K562 (cell line): Measurements from ENCODE around the gene TPGS1. TPM values are rescaled to one million over a fixed set of nuclear protein-coding genes. Genes with fewer than 3 reads are reported as not detected.
A peak's percentile ranks its signal among the peaks of the same experiment; 100 is the strongest.

Experiments
- KAT7 ChIP-seq: sonication (generic); formaldehyde crosslinking; IDR thresholded peaks from 2 replicates; pipeline ENCODE4 v1.8.0; 2022; ENCODE audit warnings: missing genetic modification reagents, mild to moderate bottlenecking, borderline replicate concordance
- POLR2H ChIP-seq: IDR thresholded peaks from 2 replicates; pipeline ENCODE4 v1.6.1; 2016; ENCODE audit warnings: missing genetic modification characterization, low read depth, mild to moderate bottlenecking, control low read depth, missing compliant biosample characterization, moderate library complexity
- SOX6 ChIP-seq: fragments of 450-650 bp; IDR thresholded peaks from 2 replicates; pipeline ENCODE4 v1.6.1; 2014; ENCODE audit warnings: mild to moderate bottlenecking
- SREBF2 ChIP-seq: sonication (generic); formaldehyde crosslinking; IDR thresholded peaks from 2 replicates; pipeline ENCODE4 v1.4.0; 2020; ENCODE audit warnings: mild to moderate bottlenecking, missing genetic modification reagents
- ZKSCAN1 ChIP-seq: fragments of 150-350 bp; IDR thresholded peaks from 2 replicates; pipeline ENCODE4 v1.6.1; 2016; ENCODE audit warnings: low read depth, low read length
- ZKSCAN3 ChIP-seq: fragments of 250-450 bp; sonication (Bioruptor Pico); IDR thresholded peaks from 2 replicates; pipeline ENCODE4 v1.4.0; 2020
- ZNF592 ChIP-seq: fragments of 450-650 bp; IDR thresholded peaks from 2 replicates; pipeline ENCODE4 v1.6.1; 2017; ENCODE audit warnings: antibody characterized with exemption, mild to moderate bottlenecking
- polyA plus RNA-seq, 8 experiments: library from polyadenylated mRNA; depleted of rRNA in 4 of 8; stranded (reverse) in 5 of 8; unstranded in 3 of 8; fragments of >200 nt; fragmentation: Nextera tagmentation in 2 of 8; fragmentation: Illumina TruSeq in 1 of 8; extraction: Ambion mirVana in 2 of 8; extraction: Trizol in 1 of 8; gene quantifications; 2 replicates each; pipeline versions ENCODE4 v1.2.1 to v1.2.3, GENCODE V29; 2011 to 2014; ENCODE audit warnings: inconsistent platforms in 1 of 8, missing spikeins in 1 of 8
- total RNA-seq, 7 experiments: library from RNA; depleted of rRNA in 6 of 7; stranded (reverse); fragments of >200 nt in 6 of 7; fragmentation: Illumina TruSeq in 2 of 7; extraction: Trizol in 2 of 7; gene quantifications; 2 replicates each; pipeline versions ENCODE4 v1.2.1 to v1.2.3, GENCODE V29; 2011 to 2021; ENCODE audit warnings: low replicate concordance in 1 of 7
- TF ChIP-seq, protein P1 (sequence below): fragments of 450-650 bp; IDR thresholded peaks from 2 replicates; pipeline ENCODE4 v1.6.1; 2016; ENCODE audit warnings: mild to moderate bottlenecking, moderate library complexity
- TF ChIP-seq, protein P2 (sequence below): fragments of 250-450 bp; sonication (Bioruptor Pico); IDR thresholded peaks from 2 replicates; pipeline ENCODE4 v1.9.0; 2021; ENCODE audit warnings: mild to moderate bottlenecking, inconsistent platforms

The TPGS1 gene
- total and polyA plus RNA-seq, 9 of the 15 experiments (the other 6 are each of a cell fraction or from before 2014, with no cell fraction given) = 0.30 to 31.6 (median 1.2) TPM; not detected in 2

DNA sequence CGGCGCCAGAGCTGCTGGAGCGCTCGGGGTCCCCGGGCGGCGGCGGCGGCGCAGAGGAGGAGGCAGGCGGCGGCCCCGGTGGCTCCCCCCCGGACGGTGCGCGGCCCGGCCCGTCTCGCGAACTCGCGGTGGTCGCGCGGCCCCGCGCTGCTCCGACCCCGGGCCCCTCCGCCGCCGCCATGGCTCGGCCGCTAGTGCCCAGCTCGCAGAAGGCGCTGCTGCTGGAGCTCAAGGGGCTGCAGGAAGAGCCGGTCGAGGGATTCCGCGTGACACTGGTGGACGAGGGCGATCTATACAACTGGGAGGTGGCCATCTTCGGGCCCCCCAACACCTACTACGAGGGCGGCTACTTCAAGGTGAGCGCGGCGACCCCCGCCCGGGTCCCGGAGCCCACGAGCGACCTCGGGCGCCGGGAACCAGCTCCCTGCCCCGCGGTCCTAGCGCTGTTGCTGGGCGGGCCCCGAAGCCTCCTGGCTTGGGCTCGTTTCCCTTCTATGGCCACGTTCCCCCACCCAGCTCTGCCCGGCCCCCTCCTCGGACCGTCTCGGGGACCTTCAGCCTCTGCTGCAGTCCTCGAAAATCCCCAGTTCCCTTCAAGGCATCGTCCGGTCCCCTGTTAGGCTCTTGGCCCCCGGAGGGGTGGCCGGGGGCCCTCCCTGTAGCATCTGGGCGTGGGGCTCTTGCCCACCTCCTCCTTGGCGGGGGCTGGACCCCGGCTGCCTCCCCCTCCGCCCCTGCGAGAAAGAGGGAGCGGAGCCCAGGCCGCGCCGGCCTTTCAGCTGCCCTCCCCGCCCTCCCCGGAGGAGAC is 24.7 kb downstream of the TPGS1 start, which contains the start of gene CDC34 (continued):
- TF ChIP-seq, protein P1, sequence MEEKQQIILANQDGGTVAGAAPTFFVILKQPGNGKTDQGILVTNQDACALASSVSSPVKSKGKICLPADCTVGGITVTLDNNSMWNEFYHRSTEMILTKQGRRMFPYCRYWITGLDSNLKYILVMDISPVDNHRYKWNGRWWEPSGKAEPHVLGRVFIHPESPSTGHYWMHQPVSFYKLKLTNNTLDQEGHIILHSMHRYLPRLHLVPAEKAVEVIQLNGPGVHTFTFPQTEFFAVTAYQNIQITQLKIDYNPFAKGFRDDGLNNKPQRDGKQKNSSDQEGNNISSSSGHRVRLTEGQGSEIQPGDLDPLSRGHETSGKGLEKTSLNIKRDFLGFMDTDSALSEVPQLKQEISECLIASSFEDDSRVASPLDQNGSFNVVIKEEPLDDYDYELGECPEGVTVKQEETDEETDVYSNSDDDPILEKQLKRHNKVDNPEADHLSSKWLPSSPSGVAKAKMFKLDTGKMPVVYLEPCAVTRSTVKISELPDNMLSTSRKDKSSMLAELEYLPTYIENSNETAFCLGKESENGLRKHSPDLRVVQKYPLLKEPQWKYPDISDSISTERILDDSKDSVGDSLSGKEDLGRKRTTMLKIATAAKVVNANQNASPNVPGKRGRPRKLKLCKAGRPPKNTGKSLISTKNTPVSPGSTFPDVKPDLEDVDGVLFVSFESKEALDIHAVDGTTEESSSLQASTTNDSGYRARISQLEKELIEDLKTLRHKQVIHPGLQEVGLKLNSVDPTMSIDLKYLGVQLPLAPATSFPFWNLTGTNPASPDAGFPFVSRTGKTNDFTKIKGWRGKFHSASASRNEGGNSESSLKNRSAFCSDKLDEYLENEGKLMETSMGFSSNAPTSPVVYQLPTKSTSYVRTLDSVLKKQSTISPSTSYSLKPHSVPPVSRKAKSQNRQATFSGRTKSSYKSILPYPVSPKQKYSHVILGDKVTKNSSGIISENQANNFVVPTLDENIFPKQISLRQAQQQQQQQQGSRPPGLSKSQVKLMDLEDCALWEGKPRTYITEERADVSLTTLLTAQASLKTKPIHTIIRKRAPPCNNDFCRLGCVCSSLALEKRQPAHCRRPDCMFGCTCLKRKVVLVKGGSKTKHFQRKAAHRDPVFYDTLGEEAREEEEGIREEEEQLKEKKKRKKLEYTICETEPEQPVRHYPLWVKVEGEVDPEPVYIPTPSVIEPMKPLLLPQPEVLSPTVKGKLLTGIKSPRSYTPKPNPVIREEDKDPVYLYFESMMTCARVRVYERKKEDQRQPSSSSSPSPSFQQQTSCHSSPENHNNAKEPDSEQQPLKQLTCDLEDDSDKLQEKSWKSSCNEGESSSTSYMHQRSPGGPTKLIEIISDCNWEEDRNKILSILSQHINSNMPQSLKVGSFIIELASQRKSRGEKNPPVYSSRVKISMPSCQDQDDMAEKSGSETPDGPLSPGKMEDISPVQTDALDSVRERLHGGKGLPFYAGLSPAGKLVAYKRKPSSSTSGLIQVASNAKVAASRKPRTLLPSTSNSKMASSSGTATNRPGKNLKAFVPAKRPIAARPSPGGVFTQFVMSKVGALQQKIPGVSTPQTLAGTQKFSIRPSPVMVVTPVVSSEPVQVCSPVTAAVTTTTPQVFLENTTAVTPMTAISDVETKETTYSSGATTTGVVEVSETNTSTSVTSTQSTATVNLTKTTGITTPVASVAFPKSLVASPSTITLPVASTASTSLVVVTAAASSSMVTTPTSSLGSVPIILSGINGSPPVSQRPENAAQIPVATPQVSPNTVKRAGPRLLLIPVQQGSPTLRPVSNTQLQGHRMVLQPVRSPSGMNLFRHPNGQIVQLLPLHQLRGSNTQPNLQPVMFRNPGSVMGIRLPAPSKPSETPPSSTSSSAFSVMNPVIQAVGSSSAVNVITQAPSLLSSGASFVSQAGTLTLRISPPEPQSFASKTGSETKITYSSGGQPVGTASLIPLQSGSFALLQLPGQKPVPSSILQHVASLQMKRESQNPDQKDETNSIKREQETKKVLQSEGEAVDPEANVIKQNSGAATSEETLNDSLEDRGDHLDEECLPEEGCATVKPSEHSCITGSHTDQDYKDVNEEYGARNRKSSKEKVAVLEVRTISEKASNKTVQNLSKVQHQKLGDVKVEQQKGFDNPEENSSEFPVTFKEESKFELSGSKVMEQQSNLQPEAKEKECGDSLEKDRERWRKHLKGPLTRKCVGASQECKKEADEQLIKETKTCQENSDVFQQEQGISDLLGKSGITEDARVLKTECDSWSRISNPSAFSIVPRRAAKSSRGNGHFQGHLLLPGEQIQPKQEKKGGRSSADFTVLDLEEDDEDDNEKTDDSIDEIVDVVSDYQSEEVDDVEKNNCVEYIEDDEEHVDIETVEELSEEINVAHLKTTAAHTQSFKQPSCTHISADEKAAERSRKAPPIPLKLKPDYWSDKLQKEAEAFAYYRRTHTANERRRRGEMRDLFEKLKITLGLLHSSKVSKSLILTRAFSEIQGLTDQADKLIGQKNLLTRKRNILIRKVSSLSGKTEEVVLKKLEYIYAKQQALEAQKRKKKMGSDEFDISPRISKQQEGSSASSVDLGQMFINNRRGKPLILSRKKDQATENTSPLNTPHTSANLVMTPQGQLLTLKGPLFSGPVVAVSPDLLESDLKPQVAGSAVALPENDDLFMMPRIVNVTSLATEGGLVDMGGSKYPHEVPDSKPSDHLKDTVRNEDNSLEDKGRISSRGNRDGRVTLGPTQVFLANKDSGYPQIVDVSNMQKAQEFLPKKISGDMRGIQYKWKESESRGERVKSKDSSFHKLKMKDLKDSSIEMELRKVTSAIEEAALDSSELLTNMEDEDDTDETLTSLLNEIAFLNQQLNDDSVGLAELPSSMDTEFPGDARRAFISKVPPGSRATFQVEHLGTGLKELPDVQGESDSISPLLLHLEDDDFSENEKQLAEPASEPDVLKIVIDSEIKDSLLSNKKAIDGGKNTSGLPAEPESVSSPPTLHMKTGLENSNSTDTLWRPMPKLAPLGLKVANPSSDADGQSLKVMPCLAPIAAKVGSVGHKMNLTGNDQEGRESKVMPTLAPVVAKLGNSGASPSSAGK = no peak
- no peak for TF ChIP-seq ZKSCAN3 (CRISPR knock-in tag)
- no peak for TF ChIP-seq ZKSCAN1
- no peak for TF ChIP-seq SREBF2 (CRISPR knock-in tag)
- no peak for TF ChIP-seq ZNF592
- no peak for TF ChIP-seq KAT7 (CRISPR knock-in tag)
- no peak; the same call in 1 of the 2 replicates for TF ChIP-seq POLR2H (tag)
- TF ChIP-seq, protein P2, sequence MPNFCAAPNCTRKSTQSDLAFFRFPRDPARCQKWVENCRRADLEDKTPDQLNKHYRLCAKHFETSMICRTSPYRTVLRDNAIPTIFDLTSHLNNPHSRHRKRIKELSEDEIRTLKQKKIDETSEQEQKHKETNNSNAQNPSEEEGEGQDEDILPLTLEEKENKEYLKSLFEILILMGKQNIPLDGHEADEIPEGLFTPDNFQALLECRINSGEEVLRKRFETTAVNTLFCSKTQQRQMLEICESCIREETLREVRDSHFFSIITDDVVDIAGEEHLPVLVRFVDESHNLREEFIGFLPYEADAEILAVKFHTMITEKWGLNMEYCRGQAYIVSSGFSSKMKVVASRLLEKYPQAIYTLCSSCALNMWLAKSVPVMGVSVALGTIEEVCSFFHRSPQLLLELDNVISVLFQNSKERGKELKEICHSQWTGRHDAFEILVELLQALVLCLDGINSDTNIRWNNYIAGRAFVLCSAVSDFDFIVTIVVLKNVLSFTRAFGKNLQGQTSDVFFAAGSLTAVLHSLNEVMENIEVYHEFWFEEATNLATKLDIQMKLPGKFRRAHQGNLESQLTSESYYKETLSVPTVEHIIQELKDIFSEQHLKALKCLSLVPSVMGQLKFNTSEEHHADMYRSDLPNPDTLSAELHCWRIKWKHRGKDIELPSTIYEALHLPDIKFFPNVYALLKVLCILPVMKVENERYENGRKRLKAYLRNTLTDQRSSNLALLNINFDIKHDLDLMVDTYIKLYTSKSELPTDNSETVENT (CRISPR knock-in tag) = peak; percentile 61; the same call in 1 of the 2 replicates
- no peak for TF ChIP-seq SOX6
